Activated naive CD4-positive, alpha-beta T cell (primary cell): Measurements from ENCODE around the gene MUC16.

Source experiments
- DNase-seq, 4 experiments: peaks; one replicate each; lab custom pipeline; 2025; lab: John Stamatoyannopoulos, UW

The MUC16 gene

DNA sequence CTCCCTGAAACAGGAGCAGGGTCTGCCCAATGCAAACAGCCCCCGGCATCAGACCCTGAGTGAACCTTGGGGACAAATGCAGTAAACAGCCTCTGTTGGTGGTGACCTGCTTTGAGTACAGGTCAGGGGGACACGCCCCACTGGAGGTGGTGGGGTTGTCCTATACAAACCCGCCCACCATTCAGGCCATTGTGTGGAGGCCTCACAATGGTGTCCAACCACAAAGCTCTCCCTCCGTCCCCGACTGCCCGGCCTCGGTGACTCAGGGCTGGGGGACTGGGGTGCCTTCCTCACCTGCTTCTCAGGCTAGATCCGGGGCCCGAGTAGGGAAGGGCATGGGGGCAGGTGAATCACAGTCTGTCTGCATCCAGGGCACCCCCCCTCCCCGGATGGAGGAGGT lies 1.5 kb downstream of the MUC16 start:
- no peak for DNase-seq

- no peak for DNase-seq
Measured at GRCh38 chr19:9000933-9001332, 9.3 kb downstream of the MUC16 start.

DNA sequence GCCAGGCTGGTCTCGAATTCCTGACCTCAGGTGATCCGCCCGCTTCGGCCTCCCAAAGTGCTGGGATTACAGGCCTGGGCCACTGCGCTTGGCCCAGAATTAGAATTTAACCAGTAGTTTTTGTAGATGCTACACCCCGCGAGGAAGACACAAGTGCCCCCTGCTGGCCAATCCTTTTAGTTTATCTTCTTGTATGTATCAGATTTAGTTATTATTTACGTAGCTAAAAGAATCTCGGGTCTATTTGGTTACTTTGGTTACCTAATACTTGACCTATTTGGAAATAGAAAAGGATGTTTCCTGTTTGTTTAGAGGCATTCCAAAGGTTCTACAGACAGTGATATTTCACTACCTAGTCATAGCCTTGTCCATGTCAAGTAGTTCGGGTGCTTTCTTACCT lies 22.0 kb downstream of the MUC16 start:
- DNase-seq = peak in 1 of 4 experiments; percentile 0

DNA sequence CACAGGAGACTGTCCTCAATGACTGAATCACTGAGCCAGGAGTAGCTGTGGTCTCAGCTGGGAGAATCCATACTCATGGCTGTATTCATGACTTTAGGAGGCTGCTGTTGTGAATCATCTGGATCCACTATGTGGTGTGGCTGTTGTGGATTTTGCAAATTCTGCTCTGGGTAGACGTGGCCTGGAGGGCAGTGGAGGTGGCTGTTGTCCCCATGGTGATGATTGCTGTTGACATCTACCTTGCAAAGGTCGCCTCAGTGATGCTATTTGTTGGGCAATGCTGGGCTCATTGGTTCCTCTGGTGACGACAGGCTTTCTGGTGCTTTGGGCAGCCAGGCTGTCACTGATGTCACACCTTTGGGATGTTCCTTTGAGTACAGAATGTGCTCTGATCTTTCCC lies 23.9 kb downstream of the MUC16 start:
- DNase-seq = no peak

- DNase-seq = no peak
Measured at GRCh38 chr19:8973501-8974091, 36.6 kb downstream of the MUC16 start.

DNA sequence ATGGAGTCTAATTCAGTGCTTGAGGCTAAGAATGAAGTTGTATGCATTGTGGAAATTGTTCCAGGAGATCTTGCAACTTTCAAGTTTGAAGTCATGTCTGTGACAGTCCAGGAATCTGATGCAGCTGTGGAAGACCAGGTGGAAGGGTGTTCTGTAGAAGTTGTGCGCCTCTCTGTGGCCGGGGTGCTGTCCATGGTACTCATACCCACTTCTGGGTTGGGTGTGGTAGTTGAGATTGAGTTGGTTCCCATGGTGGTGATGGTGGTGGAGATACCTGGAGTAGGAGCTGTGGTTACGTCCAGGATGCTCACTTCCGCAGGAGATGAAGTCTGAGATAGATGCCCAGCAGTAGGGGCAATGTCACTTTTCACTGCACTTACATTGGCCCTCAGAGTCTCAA lies 44.3 kb downstream of the MUC16 start:
- no peak for DNase-seq
